HepG2 (cell line): Measurements from ENCODE around the gene TTC32. TPM values are rescaled to one million over a fixed set of nuclear protein-coding genes. Genes with fewer than 3 reads are reported as not detected.
A peak's percentile ranks its signal among the peaks of the same experiment; 100 is the strongest.

Experiments used
- DNMT1 ChIP-seq: sonication (generic); formaldehyde crosslinking; IDR thresholded peaks from 2 replicates; pipeline ENCODE4 v1.5.1; 2020; ENCODE audit warnings: mild to moderate bottlenecking, missing genetic modification reagents
- FOSL2 ChIP-seq: sonication (generic); formaldehyde crosslinking; IDR thresholded peaks from 2 replicates; pipeline ENCODE4 v1.4.0; 2020; ENCODE audit warnings: missing genetic modification reagents
- HNRNPUL1 ChIP-seq: fragments of 200-400 bp; formaldehyde crosslinking; IDR thresholded peaks from 2 replicates; pipeline ENCODE4 v1.6.1; 2017; ENCODE audit warnings: low read depth, mild to moderate bottlenecking, low read length, moderate library complexity
- KLF13 ChIP-seq: sonication (generic); formaldehyde crosslinking; IDR thresholded peaks from 2 replicates; pipeline ENCODE4 v1.4.0; 2020; ENCODE audit warnings: mild to moderate bottlenecking, missing genetic modification reagents
- NCOA1 ChIP-seq: sonication (generic); formaldehyde crosslinking; IDR thresholded peaks from 2 replicates; pipeline ENCODE4 v1.9.0; 2021; ENCODE audit warnings: missing genetic modification reagents
- PHB2 ChIP-seq: fragments of 450-650 bp; IDR thresholded peaks from 2 replicates; pipeline ENCODE4 v1.6.1; 2018; ENCODE audit not compliant: partially characterized antibody
- SUZ12 ChIP-seq: fragments of 150-350 bp; IDR thresholded peaks from 2 replicates; pipeline ENCODE4 v1.6.1; 2014; ENCODE audit warnings: low read depth, low read length
- TBL1XR1 ChIP-seq: fragments of 150-350 bp; IDR thresholded peaks from 2 replicates; pipeline ENCODE4 v1.6.1; 2014; ENCODE audit warnings: borderline replicate concordance, low read length; ENCODE audit not compliant: partially characterized antibody
- TSC22D2 ChIP-seq: sonication (generic); formaldehyde crosslinking; IDR thresholded peaks from 2 replicates; pipeline ENCODE4 v1.5.1; 2020; ENCODE audit warnings: missing genetic modification reagents, mild to moderate bottlenecking, borderline replicate concordance
- YEATS2 ChIP-seq: sonication (generic); formaldehyde crosslinking; IDR thresholded peaks from 2 replicates; pipeline ENCODE4 v1.4.0; 2020; ENCODE audit warnings: missing genetic modification reagents, borderline replicate concordance
- ZFP90 ChIP-seq: sonication (generic); formaldehyde crosslinking; IDR thresholded peaks from 2 replicates; pipeline ENCODE4 v1.8.0; 2022; ENCODE audit warnings: missing genetic modification reagents, mild to moderate bottlenecking, inconsistent platforms, borderline replicate concordance
- ZKSCAN8 ChIP-seq: IDR thresholded peaks from 2 replicates; pipeline ENCODE4 v1.6.1; 2016; ENCODE audit warnings: borderline replicate concordance, missing genetic modification reagents, missing compliant biosample characterization
- ZNF143 ChIP-seq: sonication (generic); formaldehyde crosslinking; IDR thresholded peaks from 2 replicates; pipeline ENCODE4 v1.4.0; 2020; ENCODE audit warnings: missing genetic modification reagents
- ZNF33B ChIP-seq: sonication (generic); formaldehyde crosslinking; IDR thresholded peaks from 2 replicates; pipeline ENCODE4 v1.5.1; 2020; ENCODE audit warnings: mild to moderate bottlenecking, missing genetic modification reagents
- ZNF570 ChIP-seq: sonication (generic); formaldehyde crosslinking; IDR thresholded peaks from 2 replicates; pipeline ENCODE4 v1.4.0; 2020; ENCODE audit warnings: mild to moderate bottlenecking, missing genetic modification reagents, borderline replicate concordance
- ZNF768 ChIP-seq: sonication (generic); formaldehyde crosslinking; IDR thresholded peaks from 2 replicates; pipeline ENCODE4 v1.4.0; 2020; ENCODE audit warnings: missing genetic modification reagents
- ZNF850 ChIP-seq: sonication (generic); formaldehyde crosslinking; conservative IDR thresholded peaks from 2 replicates; pipeline ENCODE4 v1.9.0; 2021; ENCODE audit warnings: mild to moderate bottlenecking, missing genetic modification reagents
- polyA plus RNA-seq, 8 experiments: library from polyadenylated mRNA; depleted of rRNA in 3 of 8; stranded (reverse) in 7 of 8; unstranded in 1 of 8; fragments of >200 nt; fragmentation: Illumina TruSeq in 4 of 8; extraction: Trizol in 4 of 8; gene quantifications; 2 replicates each; pipeline versions ENCODE4 v1.2.1 to v1.2.3, GENCODE V29; 2011 to 2016; ENCODE audit warnings: low read depth in 4 of 8, missing spikeins in 1 of 8, mixed read lengths in 1 of 8; ENCODE audit not compliant: insufficient read depth in 1 of 8
- total RNA-seq, 5 experiments: library from RNA; depleted of rRNA; stranded (reverse); fragments of >200 nt; fragmentation: Illumina TruSeq; extraction: Trizol; gene quantifications; 2 replicates each; pipeline ENCODE4 v1.2.3, GENCODE V29; 2016; ENCODE audit warnings: low read depth in 1 of 5
- TF ChIP-seq, protein P1 (sequence below): IDR thresholded peaks from 2 replicates; pipeline ENCODE4 v1.6.1; 2016; ENCODE audit warnings: missing compliant biosample characterization, missing genetic modification reagents, borderline replicate concordance
- TF ChIP-seq, protein P2 (sequence below): sonication (generic); formaldehyde crosslinking; IDR thresholded peaks from 2 replicates; pipeline ENCODE4 v1.4.0; 2020; ENCODE audit warnings: missing genetic modification reagents, borderline replicate concordance
- TF ChIP-seq, protein P3 (sequence below): IDR thresholded peaks from 2 replicates; pipeline ENCODE4 v1.6.1; 2018; ENCODE audit warnings: missing genetic modification reagents, mild to moderate bottlenecking, missing compliant biosample characterization
- TF ChIP-seq, protein P4 (sequence below): IDR thresholded peaks from 2 replicates; pipeline ENCODE4 v1.6.1; 2016; ENCODE audit warnings: mild to moderate bottlenecking
- TF ChIP-seq, protein P5 (sequence below): sonication (generic); formaldehyde crosslinking; IDR thresholded peaks from 2 replicates; pipeline ENCODE4 v1.4.0; 2020; ENCODE audit warnings: mild to moderate bottlenecking, missing genetic modification reagents

TTC32 gene
- total and polyA plus RNA-seq, 2 of the 13 experiments (the other 11 are each of a cell fraction or from before 2014, with no cell fraction given), result 21.6 to 38.3 TPM

DNA sequence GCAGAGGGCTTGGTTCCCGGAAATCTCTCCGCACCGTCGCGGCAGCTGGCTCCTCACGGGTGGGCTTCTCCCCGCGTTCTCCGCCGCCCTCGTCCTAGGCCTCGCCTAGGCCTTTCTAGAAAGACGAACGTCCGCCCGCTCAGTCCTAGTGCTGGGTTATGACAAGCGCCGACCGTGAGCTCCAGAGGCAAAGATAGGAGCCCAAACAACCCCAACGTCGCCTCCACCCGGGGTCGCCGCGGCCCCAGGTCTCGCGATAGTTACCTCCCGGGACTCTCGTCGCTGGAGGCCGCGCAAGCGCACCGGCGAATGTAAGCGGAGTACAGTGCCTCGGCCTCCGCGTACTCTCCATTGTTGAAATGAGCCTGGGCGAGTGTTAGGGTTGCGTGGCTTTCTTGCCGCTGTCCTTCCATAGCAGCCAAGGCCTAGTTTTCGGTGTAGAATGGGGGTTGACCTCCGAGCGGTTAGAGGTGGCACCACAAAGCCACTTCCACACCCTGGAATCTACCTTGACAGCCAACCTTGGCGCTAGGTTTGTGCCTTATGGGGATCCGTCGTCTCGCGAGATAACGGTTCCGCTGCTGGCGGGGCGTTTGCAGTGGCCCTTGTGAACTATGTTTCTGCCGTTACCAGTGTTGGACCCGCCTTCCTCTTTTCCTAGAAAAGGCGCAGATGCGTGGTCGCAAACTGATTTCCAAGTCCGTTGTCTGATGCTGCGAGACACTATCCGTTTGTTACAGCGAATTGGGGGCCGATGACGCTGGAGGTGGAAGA lies at the start of gene TTC32 (continued):
- TF ChIP-seq YEATS2 (CRISPR knock-in tag), result peak; percentile 99
- no peak for TF ChIP-seq SUZ12
- TF ChIP-seq, protein P1, sequence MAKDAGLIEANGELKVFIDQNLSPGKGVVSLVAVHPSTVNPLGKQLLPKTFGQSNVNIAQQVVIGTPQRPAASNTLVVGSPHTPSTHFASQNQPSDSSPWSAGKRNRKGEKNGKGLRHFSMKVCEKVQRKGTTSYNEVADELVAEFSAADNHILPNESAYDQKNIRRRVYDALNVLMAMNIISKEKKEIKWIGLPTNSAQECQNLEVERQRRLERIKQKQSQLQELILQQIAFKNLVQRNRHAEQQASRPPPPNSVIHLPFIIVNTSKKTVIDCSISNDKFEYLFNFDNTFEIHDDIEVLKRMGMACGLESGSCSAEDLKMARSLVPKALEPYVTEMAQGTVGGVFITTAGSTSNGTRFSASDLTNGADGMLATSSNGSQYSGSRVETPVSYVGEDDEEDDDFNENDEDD (CRISPR knock-in tag), result peak; percentile 97
- TF ChIP-seq, protein P2, sequence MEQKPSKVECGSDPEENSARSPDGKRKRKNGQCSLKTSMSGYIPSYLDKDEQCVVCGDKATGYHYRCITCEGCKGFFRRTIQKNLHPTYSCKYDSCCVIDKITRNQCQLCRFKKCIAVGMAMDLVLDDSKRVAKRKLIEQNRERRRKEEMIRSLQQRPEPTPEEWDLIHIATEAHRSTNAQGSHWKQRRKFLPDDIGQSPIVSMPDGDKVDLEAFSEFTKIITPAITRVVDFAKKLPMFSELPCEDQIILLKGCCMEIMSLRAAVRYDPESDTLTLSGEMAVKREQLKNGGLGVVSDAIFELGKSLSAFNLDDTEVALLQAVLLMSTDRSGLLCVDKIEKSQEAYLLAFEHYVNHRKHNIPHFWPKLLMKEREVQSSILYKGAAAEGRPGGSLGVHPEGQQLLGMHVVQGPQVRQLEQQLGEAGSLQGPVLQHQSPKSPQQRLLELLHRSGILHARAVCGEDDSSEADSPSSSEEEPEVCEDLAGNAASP (CRISPR knock-in tag), result peak; percentile 75
- peak; percentile 46; the same call in 1 of the 2 replicates for TF ChIP-seq DNMT1
- TF ChIP-seq HNRNPUL1, result no peak
- TF ChIP-seq ZNF570 (CRISPR knock-in tag), result peak; percentile 27; the same call in 1 of the 2 replicates
- TF ChIP-seq KLF13 (CRISPR knock-in tag), result peak; percentile 19; the same call in 1 of the 2 replicates
- peak; percentile 93; the same call in 1 of the 2 replicates for TF ChIP-seq ZFP90 (CRISPR knock-in tag)
- TF ChIP-seq, protein P3, sequence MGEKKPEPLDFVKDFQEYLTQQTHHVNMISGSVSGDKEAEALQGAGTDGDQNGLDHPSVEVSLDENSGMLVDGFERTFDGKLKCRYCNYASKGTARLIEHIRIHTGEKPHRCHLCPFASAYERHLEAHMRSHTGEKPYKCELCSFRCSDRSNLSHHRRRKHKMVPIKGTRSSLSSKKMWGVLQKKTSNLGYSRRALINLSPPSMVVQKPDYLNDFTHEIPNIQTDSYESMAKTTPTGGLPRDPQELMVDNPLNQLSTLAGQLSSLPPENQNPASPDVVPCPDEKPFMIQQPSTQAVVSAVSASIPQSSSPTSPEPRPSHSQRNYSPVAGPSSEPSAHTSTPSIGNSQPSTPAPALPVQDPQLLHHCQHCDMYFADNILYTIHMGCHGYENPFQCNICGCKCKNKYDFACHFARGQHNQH (CRISPR knock-in tag), result peak; percentile 67; the same call in 1 of the 2 replicates
- peak; percentile 54; the same call in 1 of the 2 replicates for TF ChIP-seq ZKSCAN8 (CRISPR knock-in tag)
- peak; percentile 50; the same call in 1 of the 2 replicates for TF ChIP-seq ZNF143 (CRISPR knock-in tag)
- TF ChIP-seq, protein P4, sequence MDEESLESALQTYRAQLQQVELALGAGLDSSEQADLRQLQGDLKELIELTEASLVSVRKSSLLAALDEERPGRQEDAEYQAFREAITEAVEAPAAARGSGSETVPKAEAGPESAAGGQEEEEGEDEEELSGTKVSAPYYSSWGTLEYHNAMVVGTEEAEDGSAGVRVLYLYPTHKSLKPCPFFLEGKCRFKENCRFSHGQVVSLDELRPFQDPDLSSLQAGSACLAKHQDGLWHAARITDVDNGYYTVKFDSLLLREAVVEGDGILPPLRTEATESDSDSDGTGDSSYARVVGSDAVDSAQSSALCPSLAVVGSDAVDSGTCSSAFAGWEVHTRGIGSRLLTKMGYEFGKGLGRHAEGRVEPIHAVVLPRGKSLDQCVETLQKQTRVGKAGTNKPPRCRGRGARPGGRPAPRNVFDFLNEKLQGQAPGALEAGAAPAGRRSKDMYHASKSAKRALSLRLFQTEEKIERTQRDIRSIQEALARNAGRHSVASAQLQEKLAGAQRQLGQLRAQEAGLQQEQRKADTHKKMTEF (CRISPR knock-in tag), result peak; percentile 97
- TF ChIP-seq, protein P5, sequence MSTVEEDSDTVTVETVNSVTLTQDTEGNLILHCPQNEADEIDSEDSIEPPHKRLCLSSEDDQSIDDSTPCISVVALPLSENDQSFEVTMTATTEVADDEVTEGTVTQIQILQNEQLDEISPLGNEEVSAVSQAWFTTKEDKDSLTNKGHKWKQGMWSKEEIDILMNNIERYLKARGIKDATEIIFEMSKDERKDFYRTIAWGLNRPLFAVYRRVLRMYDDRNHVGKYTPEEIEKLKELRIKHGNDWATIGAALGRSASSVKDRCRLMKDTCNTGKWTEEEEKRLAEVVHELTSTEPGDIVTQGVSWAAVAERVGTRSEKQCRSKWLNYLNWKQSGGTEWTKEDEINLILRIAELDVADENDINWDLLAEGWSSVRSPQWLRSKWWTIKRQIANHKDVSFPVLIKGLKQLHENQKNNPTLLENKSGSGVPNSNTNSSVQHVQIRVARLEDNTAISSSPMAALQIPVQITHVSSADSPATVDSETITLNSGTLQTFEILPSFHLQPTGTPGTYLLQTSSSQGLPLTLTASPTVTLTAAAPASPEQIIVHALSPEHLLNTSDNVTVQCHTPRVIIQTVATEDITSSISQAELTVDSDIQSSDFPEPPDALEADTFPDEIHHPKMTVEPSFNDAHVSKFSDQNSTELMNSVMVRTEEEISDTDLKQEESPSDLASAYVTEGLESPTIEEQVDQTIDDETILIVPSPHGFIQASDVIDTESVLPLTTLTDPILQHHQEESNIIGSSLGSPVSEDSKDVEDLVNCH (CRISPR knock-in tag), result no peak
- peak; percentile 76; the same call in 1 of the 2 replicates for TF ChIP-seq ZNF33B (CRISPR knock-in tag)
- no peak for TF ChIP-seq PHB2
- TF ChIP-seq NCOA1, result peak; percentile 88
- no peak for TF ChIP-seq ZNF850 (CRISPR knock-in tag)
- TF ChIP-seq TBL1XR1, result peak; percentile 66
- TF ChIP-seq FOSL2 (CRISPR knock-in tag), result peak; percentile 50; the same call in 1 of the 2 replicates
- TF ChIP-seq TSC22D2 (CRISPR knock-in tag), result peak; percentile 94
- peak; percentile 54 for TF ChIP-seq ZNF768 (CRISPR knock-in tag)
